Muscle of leg (tissue), 11 donors: ENCODE measurements around the gene NOTCH2. TPM values are rescaled to one million over a fixed set of nuclear protein-coding genes. Genes with fewer than 3 reads are reported as not detected.
"Not testable (repeated sequence)": the region's sequence is repeated elsewhere in the genome, so short reads cannot be mapped to it uniquely, and the experiment has no call there.

ENCODE experiments used
- DNase-seq: peaks from one replicate; pipeline ENCODE4 v3.0.0; 2013
- H3K27ac ChIP-seq: one replicate; pipeline ENCODE4 v1.5.1; 2013; ENCODE audit warnings: mild to moderate bottlenecking, low read length, control low read depth
- H3K27me3 ChIP-seq: one replicate; pipeline ENCODE4 v1.6.1; 2013; ENCODE audit warnings: low read length; ENCODE audit not compliant: control insufficient read depth, insufficient read depth
- H3K36me3 ChIP-seq: one replicate; pipeline ENCODE4 v1.6.1; 2013; ENCODE audit warnings: low read length; ENCODE audit not compliant: control insufficient read depth, insufficient read depth
- H3K4me1 ChIP-seq: one replicate; pipeline ENCODE4 v1.6.1; 2013; ENCODE audit warnings: low read length; ENCODE audit not compliant: control insufficient read depth, insufficient read depth
- H3K4me3 ChIP-seq: one replicate; pipeline ENCODE4 v1.5.1; 2013; ENCODE audit warnings: low read length, control low read depth
- H3K9me3 ChIP-seq: replicated peaks from 2 replicates; pipeline ENCODE4 v1.6.1; 2013; ENCODE audit warnings: low read depth, low read length; ENCODE audit not compliant: control insufficient read depth
- WGBS: methylation state at CpG from one replicate; pipeline ENCODE4 v1.1.5; 2013; ENCODE audit warnings: missing lambda C conversion rate; ENCODE audit not compliant: insufficient coverage; 5-methylcytosine and 5-hydroxymethylcytosine counted together
- polyA plus RNA-seq, 8 donors: library from polyadenylated mRNA; unstranded; fragments of 120-200 nt; gene quantifications; one replicate each; pipeline versions ENCODE4 v1.2.1 to v1.2.3, GENCODE V29; 2013; ENCODE audit warnings: inconsistent platforms in 1 of 8, low replicate concordance in 1 of 8; ENCODE audit not compliant: insufficient read length in 8 of 8, insufficient read depth in 1 of 8
- total RNA-seq: library from RNA; stranded (reverse); fragments of 120-200 nt; gene quantifications from one replicate; pipeline ENCODE4 v1.2.4, GENCODE V29; 2013

The NOTCH2 gene
- total and polyA plus RNA-seq, 9 donors = 34.9 to 79.5 (median 59.4) TPM

DNA sequence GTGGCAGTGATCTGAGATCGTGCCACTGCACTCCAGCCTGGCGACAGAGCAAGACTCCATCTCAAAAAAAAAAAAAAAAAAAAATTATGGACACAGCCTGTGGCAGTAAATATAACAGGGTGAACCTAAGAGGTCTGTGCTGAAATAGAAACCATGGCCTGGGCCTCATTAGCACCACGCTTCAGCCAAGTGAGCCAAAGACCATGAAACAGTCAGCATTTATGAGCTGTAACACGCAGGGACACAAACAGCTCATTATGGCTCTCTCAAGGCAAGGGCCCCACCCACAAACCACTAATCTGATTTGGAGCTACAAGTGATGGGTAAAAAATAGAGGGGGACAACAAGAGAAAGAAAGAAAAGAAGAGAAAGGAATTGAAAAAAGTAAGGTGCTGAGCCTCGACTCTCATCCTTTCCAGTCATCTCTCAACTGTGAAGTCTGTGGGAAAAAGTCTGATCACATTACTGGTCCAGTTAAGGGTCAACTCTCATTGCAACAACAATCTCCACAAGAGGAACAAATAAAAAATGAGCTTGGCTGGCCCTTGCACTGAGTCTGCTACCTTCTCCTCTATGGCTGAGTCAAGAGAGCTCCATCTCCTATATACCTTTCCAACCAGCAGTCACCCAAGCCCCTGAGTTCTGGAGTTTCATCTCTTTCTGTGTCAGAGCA, 93.7 kb downstream of the NOTCH2 start:
- H3K4me1 ChIP-seq, H3K27ac ChIP-seq, H3K4me3 ChIP-seq, DNase-seq, H3K9me3 ChIP-seq, H3K27me3 ChIP-seq: not testable (repeated sequence)
- no CpG with 5 or more reads among the region's 5 CpGs for WGBS
- peaks cover 18% of the 10 kb centered on the region for H3K36me3 ChIP-seq

DNA sequence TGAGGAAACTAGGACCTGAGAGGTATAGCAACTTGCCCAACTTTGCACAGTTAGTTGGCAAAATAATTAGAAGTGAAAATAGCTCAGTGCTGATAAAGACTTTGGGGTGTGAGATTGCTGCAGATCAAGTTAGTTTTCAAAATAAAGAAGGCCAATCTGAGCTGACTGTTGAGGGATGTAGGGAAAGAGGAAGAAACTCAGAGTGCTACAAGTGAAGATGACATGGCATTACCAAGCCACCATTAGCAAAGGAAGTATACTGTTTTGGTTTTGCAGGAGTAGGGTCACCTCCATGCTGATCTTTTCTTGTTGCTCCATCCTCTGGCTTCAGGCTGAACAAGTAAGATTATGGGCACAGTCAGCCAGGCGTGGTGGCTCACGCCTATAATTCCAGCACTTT, 94.5 kb downstream of the NOTCH2 start:
- WGBS = 100% methylated on average over 2 of the region's 2 CpGs
- H3K27me3 ChIP-seq = no peaks in the 10 kb centered on the region
- no peak for DNase-seq
- H3K4me3 ChIP-seq = no peak overlapping the region
- H3K4me1 ChIP-seq = no peaks in the 10 kb centered on the region
- no peaks in the 10 kb centered on the region for H3K9me3 ChIP-seq
- H3K27ac ChIP-seq = no peak overlapping the region
- peaks cover 20% of the 10 kb centered on the region for H3K36me3 ChIP-seq

DNA sequence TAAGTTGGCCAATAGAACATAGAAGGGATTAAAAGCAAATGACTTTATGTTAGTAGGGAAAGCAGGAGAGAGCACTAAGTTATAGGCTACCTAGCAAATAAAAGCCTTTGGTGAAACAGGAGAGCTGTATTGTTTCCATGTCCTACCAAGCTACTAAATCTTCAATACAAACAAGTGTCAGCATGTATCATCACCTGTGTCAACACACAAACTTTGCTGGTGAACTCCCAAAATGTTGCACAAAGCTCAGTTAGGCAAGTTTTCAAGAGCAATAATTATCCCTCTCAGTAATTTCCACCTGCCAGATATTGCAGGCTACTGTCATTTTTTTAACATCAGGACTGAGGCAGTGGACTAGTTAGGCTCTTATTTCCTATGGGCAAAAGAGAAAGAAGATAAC, 95.4 kb downstream of the NOTCH2 start:
- no peak overlapping the region for H3K4me3 ChIP-seq
- H3K9me3 ChIP-seq = no peaks in the 10 kb centered on the region
- no peaks in the 10 kb centered on the region for H3K27me3 ChIP-seq
- H3K4me1 ChIP-seq = no peaks in the 10 kb centered on the region
- peaks cover 26% of the 10 kb centered on the region for H3K36me3 ChIP-seq
- no peak for DNase-seq
- no peak overlapping the region for H3K27ac ChIP-seq

DNA sequence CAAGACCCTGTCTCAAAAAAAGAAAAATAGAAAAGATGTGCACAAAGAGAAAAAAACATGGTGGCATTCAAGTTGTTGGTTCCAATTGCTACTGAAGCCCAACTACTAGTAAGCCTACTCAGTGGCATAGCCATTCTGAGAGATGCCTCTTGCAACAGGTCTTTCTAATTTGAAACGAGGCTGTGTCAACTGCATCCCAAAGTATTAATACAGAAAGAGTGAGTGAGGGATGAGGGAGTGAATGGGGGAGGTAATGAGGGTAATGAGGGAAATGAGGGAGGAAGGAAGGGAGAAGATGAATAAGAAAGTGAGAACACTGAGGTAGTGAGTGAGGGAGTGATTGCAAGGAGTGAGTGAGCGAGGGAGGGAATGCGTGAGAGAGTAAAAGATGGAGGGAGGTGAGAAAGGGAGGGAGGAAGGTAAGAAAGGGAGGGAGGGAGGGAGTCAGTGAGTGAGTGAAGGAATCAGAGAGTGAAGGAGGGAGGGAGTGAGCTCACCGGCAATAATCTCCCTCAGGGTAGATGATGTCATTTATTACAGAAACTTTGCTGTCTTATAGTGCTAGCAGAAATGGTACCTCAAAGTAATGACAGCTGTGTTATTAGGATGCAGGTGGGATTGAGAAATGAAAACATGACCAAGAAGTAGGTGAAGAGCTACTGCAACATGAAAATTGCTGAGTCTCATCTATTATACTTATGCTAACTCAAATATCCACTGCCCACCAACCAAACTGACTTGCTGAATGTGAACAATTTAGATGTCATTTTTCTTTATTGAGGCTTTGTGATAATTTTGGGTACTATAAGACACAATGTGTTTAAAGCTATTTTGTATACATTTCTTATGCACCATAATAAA, 97.5 kb downstream of the NOTCH2 start:
- Histone ChIP-seq H3K4me1 (peaks cover 2% of the 10 kb centered on the region), H3K36me3 (peaks cover 40% of the 10 kb centered on the region), H3K4me3 (no peak overlapping the region), H3K27ac (no peak overlapping the region), H3K27me3 (no peaks in the 10 kb centered on the region), H3K9me3 (no peaks in the 10 kb centered on the region)
- 98% methylated on average over 3 of the region's 4 CpGs for WGBS
- DNase-seq = no peak

DNA sequence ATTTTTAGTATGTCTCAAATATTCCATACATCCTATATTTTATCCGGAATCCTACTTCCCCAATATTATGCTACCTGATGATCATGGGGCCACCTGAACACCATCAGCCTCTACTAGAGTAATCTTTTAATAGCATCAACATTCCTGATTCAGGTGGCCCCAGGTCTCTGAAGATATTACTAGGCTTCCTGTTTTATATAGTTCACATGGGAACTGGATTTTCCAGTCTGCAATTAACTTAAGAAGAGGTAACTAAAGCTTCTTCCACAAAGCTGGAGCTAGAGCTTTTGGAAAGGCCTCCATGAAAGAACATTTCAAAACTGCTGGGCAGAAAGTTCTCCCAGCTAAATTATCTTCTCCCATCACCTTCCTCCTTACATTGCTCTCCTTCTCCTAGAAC, 100.9 kb downstream of the NOTCH2 start:
- H3K4me1 ChIP-seq = peaks cover 18% of the 10 kb centered on the region
- no peaks in the 10 kb centered on the region for H3K9me3 ChIP-seq
- DNase-seq = no peak
- H3K36me3 ChIP-seq = peaks cover 55% of the 10 kb centered on the region
- no peak overlapping the region for H3K4me3 ChIP-seq
- WGBS = no CpG with 5 or more reads among the region's 1 CpG
- H3K27ac ChIP-seq = no peak overlapping the region
- no peaks in the 10 kb centered on the region for H3K27me3 ChIP-seq

DNA sequence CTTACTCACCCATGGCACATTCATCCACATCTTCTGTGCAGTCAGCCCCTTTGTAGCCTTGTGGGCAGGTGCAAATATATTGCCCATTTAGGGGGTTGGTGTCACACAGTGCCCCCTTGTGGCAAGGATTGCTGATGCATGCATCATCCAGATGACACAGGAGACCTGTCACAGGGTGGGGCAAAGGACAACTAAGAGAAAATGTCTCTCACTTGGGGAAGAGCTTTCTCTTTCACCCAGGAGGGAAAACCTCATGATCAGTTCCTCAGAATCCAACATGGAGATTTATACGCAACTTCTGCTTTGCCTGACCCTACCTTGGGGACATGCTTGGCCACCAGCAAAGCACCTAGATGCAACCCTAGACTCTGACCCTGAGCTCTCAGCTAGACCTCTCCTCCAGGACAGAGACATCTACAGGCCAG, 101.4 kb downstream of the NOTCH2 start:
- Histone ChIP-seq H3K4me3 (no peak overlapping the region), H3K27me3 (no peaks in the 10 kb centered on the region), H3K9me3 (no peaks in the 10 kb centered on the region), H3K27ac (no peak overlapping the region), H3K4me1 (peaks cover 21% of the 10 kb centered on the region), H3K36me3 (peaks cover 57% of the 10 kb centered on the region)
- 80% methylated on average over 1 of the region's 1 CpG for WGBS
- DNase-seq = no peak

DNA sequence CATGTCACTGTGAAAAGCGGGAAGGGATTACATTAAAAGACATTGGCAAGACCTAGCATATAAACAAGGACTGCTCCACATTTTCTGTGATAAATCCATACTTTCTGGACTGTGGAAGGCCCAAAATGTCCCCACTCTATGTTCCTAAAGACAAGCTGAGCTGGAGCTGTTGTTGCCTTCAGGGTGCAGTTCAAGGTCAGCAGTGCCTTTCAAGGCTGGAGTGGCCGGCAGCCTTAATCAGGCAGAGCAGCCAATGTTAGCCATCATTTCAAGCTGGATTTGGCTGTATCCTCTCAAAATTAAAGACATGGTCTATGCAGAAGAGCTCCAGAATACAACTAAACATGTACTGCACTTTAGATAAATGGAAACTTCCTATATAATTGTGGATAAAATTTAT, 102.8 kb downstream of the NOTCH2 start:
- no peak overlapping the region for H3K27ac ChIP-seq
- H3K9me3 ChIP-seq = no peaks in the 10 kb centered on the region
- no peak for DNase-seq
- H3K4me3 ChIP-seq = no peak overlapping the region
- no peaks in the 10 kb centered on the region for H3K27me3 ChIP-seq
- H3K4me1 ChIP-seq = peaks cover 27% of the 10 kb centered on the region
- 63% methylated on average over 2 of the region's 2 CpGs for WGBS
- peaks cover 58% of the 10 kb centered on the region for H3K36me3 ChIP-seq

DNA sequence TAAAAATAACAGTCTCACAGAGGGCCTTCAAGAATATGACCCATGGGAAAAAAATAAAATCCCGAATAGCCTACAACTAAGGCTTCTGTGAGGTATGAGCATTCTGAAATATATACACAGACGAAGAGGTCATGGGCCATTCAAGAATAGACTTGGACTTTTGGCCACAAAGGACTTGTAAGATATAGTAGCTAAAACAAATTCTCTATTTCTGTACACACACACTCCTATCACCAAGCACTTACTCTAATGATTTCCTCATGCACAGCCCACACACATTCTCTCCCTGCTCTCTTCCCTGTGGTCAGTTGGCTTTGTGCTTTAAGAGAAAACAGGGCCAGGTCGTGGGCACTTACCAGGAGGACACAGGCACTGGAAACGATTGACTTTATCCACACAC, 103.4 kb downstream of the NOTCH2 start:
- Histone ChIP-seq H3K36me3 (peaks cover 52% of the 10 kb centered on the region), H3K27ac (peak overlapping the region; percentile 73)
- peak; percentile 71 for DNase-seq

DNA sequence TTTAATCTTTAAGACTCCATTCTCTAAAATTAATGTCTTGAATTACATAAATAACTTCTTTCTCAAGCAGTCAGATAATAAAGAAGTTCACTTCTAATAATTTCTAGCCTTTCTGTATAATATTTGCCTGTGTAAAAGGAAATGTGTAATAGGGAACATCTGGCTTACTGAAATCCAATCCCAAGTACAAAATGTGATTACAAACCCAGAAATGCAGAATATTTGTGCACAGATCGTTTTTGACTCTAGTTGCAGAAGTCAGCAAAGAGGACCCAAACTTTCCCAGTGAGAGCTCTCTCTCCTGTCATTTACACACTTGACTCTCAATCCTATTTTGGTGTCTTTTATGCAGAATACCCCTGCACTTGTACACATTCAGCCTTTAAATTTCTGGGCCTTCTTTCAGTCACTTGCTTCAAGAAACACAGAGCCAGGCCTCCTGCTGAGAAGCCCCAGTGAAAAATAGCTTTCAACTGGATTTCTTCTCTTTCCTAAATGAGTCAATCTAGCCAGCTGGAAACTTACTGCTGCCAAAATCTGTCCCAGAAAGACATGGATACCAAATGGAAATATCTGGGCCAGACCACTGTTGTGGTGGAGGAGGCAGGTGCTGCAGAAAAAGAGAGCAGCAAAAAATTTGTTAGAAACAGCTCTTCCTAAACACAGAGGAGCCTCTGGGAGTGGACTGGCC, 104.6 kb downstream of the NOTCH2 start:
- Histone ChIP-seq H3K27ac (peak overlapping the region; percentile 73), H3K27me3 (no peaks in the 10 kb centered on the region), H3K4me3 (no peak overlapping the region), H3K9me3 (no peaks in the 10 kb centered on the region), H3K36me3 (peaks cover 50% of the 10 kb centered on the region), H3K4me1 (peaks cover 29% of the 10 kb centered on the region)
- DNase-seq = peak; percentile 94
- 10% methylated on average over 1 of the region's 1 CpG for whole genome bisulfite sequencing

More for the DNA sequence above, 103.4 kb downstream of the NOTCH2 start:
- Histone ChIP-seq H3K4me1 (peaks cover 28% of the 10 kb centered on the region), H3K4me3 (no peak overlapping the region), H3K9me3 (no peaks in the 10 kb centered on the region), H3K27me3 (no peaks in the 10 kb centered on the region)
- no CpG with 5 or more reads among the region's 4 CpGs for WGBS

DNA sequence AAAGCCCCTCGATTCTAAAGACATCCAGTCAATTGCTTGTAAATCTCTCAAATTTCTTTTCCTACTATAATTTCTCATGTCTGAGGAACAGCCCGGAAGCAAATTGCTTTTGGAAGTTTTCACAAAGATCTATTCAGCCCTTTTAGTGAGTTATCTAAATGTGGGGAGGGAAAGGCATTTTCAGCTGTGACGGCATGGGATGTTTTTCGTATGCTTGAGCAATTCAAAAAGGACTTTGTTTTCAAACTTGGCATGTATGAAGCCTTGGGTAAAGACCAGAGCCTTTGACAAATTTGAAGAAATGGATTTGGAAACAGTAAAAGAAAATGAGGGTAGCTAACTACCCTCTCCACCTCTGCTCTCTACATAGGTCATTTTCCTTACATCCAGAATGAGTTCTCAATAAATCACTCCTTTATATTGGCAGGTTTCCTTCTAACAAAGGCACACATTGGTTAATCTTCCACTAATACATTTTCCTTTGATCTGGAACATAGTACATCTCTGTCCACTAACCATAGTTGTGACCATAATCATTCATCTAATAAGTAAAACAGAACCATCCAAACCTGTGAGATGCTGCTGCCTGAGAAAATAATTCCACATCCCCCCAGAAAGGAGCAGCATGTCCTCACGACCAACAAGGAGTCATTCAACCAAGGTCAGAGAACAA, 107.0 kb downstream of the NOTCH2 start:
- peak; percentile 51 for DNase-seq
- peaks cover 29% of the 10 kb centered on the region for H3K4me1 ChIP-seq
- peak overlapping the region; percentile 30 for H3K27ac ChIP-seq

More for the DNA sequence above, 107.0 kb downstream of the NOTCH2 start:
- 75% methylated on average over 2 of the region's 5 CpGs for WGBS
- Histone ChIP-seq H3K36me3 (peaks cover 44% of the 10 kb centered on the region), H3K9me3 (no peaks in the 10 kb centered on the region), H3K27me3 (no peaks in the 10 kb centered on the region), H3K4me3 (no peak overlapping the region)
